Stimulated activated CD4-positive, alpha-beta T cell treated with anti-CD3 and anti-CD28 coated beads, TNF-alpha, amount 100 ng/mL, for 4 hours (primary cell): ENCODE data around the gene PARM1.

Experiments
- DNase-seq, 3 experiments: peaks; one replicate each; pipeline ENCODE4 v3.0.0-alpha.2; 2020; ENCODE audit warnings: low read depth in 3 of 3

The PARM1 gene

GRCh38 chr4:75030649-75031235 is 97.8 kb downstream of the PARM1 start:
- DNase-seq = no peak

GRCh38 chr4:75031775-75032174 is 98.9 kb downstream of the PARM1 start:
- DNase-seq = no peak

- no peak for DNase-seq
These were observed 101.6 kb downstream of the PARM1 start for GRCh38 chr4:75034523-75034922.

DNA sequence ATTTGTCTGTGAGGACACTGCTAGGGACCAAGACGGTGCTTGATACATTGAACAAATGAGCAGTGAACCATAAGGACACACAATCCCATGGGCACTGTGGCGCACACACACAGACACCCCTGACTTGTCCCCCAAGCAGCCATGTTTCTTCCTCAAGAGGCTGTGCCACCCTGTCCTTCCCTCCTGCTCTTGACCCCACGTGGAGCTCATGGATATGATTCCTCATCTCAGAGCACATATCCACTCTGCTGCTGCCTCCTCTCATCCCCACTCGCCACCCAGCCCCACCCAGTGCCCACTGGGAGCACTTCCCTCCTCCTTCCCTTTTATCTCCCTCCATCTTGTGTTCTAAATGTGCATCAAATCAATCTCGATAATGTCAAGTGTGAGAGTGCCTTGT is 102.4 kb downstream of the PARM1 start:
- DNase-seq = no peak

- no peak for DNase-seq
These were observed 103.3 kb downstream of the PARM1 start for GRCh38 chr4:75036046-75036830.

- DNase-seq = no peak
These were observed 104.3 kb downstream of the PARM1 start for GRCh38 chr4:75037252-75037651.

DNA sequence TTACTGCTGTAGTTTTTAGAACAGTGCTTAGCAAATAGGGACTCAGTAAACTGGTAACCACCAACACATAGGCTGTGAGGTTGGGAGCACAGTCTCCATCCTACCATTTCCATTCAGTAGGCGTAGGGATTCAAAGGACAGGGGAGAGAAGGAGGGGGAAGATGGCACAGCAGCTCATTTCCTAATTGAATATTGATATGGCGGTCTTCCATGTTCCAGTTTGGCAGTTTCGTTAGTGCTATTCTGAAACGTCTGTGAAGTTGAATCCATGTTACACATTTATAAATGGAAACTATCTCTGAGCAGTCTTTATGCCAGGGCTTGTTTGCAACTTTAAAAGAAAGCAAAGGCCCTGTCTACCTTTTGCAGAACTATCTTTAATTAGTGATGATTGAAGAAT is 105.5 kb downstream of the PARM1 start:
- no peak for DNase-seq

- DNase-seq = no peak
These were observed 107.8 kb downstream of the PARM1 start for GRCh38 chr4:75040703-75041102.

GRCh38 chr4:75042601-75043208 is 109.8 kb downstream of the PARM1 start:
- no peak for DNase-seq

DNA sequence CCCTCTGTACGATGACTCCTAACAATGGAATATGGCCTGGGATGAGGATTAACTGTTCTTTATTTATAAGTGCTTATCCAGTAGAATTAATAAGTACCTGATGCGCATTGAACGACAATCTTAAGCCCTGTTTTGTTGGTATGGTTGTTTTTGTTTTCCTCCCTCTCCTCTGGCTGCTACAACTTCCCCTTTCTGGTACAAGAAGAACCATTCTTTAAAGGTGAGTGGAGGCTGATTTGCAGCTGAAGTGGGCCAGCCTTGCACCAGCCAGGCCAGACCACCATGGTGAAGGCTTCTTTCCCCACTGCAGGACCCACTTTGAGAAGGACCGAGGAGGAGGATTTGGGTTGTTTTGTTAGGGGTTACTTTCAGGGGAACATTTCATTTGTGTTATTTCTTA is 113.3 kb downstream of the PARM1 start:
- DNase-seq = no peak

DNA sequence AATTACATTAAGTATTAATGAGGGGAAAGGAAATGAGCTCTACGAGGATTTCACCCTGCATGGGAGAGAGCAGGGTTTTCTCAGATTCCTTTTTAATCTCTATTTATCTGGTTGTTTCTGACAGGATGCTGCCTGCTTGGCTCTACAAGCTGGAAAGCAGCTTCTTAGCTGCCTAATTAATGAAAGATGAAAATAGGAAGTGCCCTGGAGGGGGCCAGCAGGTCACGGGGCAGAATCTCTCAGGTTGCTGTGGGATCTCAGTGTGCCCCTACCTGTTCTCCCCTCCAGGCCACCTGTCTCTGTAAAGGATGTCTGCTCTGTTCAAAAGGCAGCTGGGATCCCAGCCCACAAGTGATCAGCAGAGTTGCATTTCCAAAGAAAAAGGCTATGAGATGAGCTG is 113.7 kb downstream of the PARM1 start:
- no peak for DNase-seq

- no peak for DNase-seq
These were observed 115.4 kb downstream of the PARM1 start for GRCh38 chr4:75048208-75048879.

- DNase-seq = no peak
These were observed 118.5 kb downstream of the PARM1 start for GRCh38 chr4:75051431-75051830.

- DNase-seq = no peak
These were observed 120.4 kb downstream of the PARM1 start for GRCh38 chr4:75053352-75053751.

DNA sequence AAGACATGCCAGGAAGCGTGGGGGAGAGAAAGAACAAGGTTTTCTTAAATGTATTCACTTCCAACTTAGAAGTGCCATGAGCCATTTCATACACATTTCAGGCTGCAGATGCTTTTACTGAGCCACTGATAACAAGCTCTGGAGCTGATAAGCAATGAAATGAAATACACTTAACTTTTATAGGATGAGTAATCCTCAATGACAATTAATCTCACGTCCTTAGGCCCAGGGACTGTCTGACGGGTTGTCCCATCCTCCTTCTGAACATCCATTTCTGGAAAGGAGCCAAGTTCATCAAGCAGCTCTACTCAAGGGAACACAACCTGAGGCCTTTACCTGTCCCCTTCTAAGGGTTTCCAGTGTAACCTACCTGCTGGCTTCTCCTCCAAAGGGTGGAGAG is 121.2 kb downstream of the PARM1 start:
- no peak for DNase-seq

DNA sequence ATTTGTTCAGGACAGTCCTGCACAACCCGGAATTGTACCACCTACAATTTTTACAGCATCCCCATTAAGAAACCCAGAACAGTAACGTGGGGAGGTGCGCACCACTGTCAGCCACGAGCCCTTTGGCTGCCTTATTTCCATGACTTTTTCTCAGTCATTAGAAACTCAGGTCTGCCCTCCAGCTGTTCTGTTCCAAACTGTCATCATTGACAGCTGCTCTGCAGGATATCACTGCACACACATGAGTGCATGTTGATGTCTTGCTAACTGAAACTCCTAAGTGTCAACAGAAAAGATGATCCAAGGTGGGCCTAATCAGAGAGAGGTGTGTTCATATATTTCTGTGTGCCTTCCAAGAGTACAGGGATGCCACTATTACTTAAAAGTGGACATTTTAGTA is 123.4 kb downstream of the PARM1 start:
- DNase-seq = no peak

GRCh38 chr4:75057369-75057768 is 124.5 kb downstream of the PARM1 start:
- no peak for DNase-seq

DNA sequence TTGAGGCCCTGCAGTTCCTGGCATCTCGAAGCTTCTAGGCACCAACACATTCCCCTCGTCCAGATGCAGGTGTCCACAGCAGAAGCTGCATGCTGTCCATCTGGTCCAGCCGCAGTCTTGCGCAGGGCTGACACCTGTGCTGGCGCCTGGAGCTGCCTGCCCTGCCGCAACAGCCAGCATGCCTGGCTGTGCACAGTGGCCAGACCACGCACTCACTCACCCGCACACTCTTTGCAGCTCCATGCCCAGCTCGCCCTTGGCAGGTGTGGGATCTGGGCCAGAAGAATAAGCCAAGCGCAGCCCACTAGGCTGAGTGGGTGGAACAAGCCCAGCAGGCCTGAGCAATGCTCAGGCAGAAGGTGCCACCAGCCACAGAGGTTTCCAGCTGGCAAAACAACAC is 125.6 kb downstream of the PARM1 start:
- no peak for DNase-seq

DNA sequence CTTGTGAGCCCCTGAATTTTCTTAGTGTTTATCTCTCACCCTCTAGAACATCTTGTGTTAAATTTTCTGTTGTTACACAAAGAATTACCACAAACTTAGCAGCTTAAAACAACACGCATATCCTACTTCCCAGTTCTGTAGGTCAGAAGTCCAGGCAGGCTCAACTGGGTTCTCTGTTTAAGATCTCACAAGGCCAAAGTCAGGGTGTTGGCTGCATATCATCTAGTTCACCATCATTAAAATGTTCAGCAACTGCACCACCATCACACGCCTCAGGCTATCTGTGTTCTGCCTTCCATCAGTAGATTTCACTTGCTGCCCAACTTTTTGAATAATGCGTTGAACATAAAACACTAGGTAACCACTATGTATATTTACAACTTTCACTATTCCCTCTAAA is 130.5 kb downstream of the PARM1 start:
- no peak for DNase-seq

DNA sequence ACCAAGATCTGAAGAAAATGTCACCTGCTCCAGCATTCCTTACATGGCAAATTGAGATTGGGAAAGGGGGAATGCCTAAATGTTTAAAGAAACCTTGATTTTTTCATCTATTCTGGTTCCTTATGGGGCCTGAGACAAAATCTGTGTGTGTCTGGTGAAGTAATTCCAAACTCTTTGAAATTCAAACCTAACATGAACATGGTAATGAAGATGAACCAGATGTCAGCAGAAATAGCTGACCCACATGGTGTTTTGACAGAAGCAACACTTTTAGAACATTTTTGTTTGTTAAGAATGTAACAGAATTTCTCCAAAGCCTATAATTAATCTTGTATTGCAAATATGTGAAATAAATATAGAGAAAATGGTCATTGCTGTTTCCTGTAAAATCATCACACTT is 133.0 kb downstream of the PARM1 start:
- DNase-seq = no peak

GRCh38 chr4:75069493-75070074 is 136.7 kb downstream of the PARM1 start:
- DNase-seq = no peak

GRCh38 chr4:75071317-75071716 is 138.4 kb downstream of the PARM1 start:
- DNase-seq = no peak
